GM23338 (cell line): ENCODE results near the gene SRD5A2. TPM values are rescaled to one million over a fixed set of nuclear protein-coding genes. Genes with fewer than 3 reads are reported as not detected.

Experiments used
- ATAC-seq: fragments of 200-7000 bp; cut with Tn5 transposase; 3 replicates; pipeline ENCODE4 v1.9.1; 2020
- DNase-seq: peaks from one replicate; pipeline ENCODE4 v3.0.0-alpha.2; 2015; ENCODE audit warnings: low spot score
- H2AFZ ChIP-seq: fragments of 200-600 bp; sonication (generic); 2 replicates; pipeline ENCODE4 v1.8.0; 2016; ENCODE audit warnings: antibody characterized with exemption, mild to moderate bottlenecking, moderate library complexity
- H3F3A ChIP-seq: fragments of 200-600 bp; sonication (generic); replicated peaks from 2 replicates; pipeline ENCODE4 v1.8.0; 2017; ENCODE audit warnings: antibody characterized with exemption, mixed run types, low read depth
- H3K27ac ChIP-seq: fragments of 200-600 bp; sonication (generic); 2 replicates; pipeline ENCODE4 v1.6.1; 2016; ENCODE audit warnings: low read depth
- H3K27me3 ChIP-seq: fragments of 200-600 bp; sonication (generic); 2 replicates; pipeline ENCODE4 v1.8.0; 2016; ENCODE audit warnings: mild to moderate bottlenecking, mixed run types, moderate library complexity; ENCODE audit not compliant: insufficient read depth
- H3K36me3 ChIP-seq: fragments of 200-600 bp; sonication (generic); 2 replicates; pipeline ENCODE4 v1.8.0; 2016; ENCODE audit warnings: mild to moderate bottlenecking; ENCODE audit not compliant: insufficient read depth
- H3K4me1 ChIP-seq: fragments of 200-600 bp; sonication (generic); 2 replicates; pipeline ENCODE4 v1.8.0; 2016; ENCODE audit warnings: mild to moderate bottlenecking, moderate library complexity; ENCODE audit not compliant: insufficient read depth
- H3K4me2 ChIP-seq: fragments of 200-600 bp; sonication (generic); 2 replicates; pipeline ENCODE4 v1.7.1; 2017; ENCODE audit warnings: mixed run types
- H3K4me3 ChIP-seq: fragments of 200-600 bp; sonication (generic); 2 replicates; pipeline ENCODE4 v1.6.1; 2016; ENCODE audit warnings: mixed run types
- H3K79me2 ChIP-seq: fragments of 200-600 bp; sonication (generic); replicated peaks from 2 replicates; pipeline ENCODE4 v1.8.0; 2017; ENCODE audit warnings: mild to moderate bottlenecking; ENCODE audit not compliant: insufficient read depth
- H3K9me2 ChIP-seq: fragments of 200-600 bp; sonication (generic); 2 replicates; pipeline ENCODE4 v1.8.0; 2017; ENCODE audit not compliant: insufficient read depth
- H4K20me1 ChIP-seq: fragments of 200-600 bp; sonication (generic); replicated peaks from 2 replicates; pipeline ENCODE4 v1.8.0; 2017; ENCODE audit warnings: mild to moderate bottlenecking; ENCODE audit not compliant: insufficient read depth
- H3K27ac Mint-ChIP-seq: 2 replicates; pipeline ENCODE4 v1.8.0; 2020; ENCODE audit warnings: inconsistent platforms, mild to moderate bottlenecking, moderate library complexity, mixed read lengths
- H3K27me3 Mint-ChIP-seq: 3 replicates; pipeline ENCODE4 v1.8.0; 2022; ENCODE audit warnings: low read depth, mild to moderate bottlenecking, moderate library complexity, mixed read lengths, inconsistent platforms; ENCODE audit not compliant: insufficient read depth, poor library complexity
- H3K36me3 Mint-ChIP-seq: 3 replicates; pipeline ENCODE4 v1.8.0; 2021; ENCODE audit warnings: low read depth, mild to moderate bottlenecking, inconsistent platforms, moderate library complexity, mixed read lengths
- H3K4me1 Mint-ChIP-seq: 3 replicates; pipeline ENCODE4 v1.8.0; 2020; ENCODE audit warnings: mild to moderate bottlenecking, inconsistent platforms, mixed read lengths
- H3K4me3 Mint-ChIP-seq: 3 replicates; pipeline ENCODE4 v1.8.0; 2021; ENCODE audit warnings: moderate library complexity, mild to moderate bottlenecking, inconsistent platforms, mixed read lengths
- H3K9me3 Mint-ChIP-seq: 3 replicates; pipeline ENCODE4 v1.8.0; 2020; ENCODE audit warnings: moderate library complexity, mild to moderate bottlenecking, inconsistent platforms, mixed read lengths
- EZH2phosphoT487 ChIP-seq: fragments of 200-600 bp; sonication (generic); IDR thresholded peaks from one replicate; pipeline ENCODE4 v1.8.1; 2018; ENCODE audit warnings: antibody characterized with exemption; ENCODE audit not compliant: unreplicated experiment
- STAT1 ChIP-seq: IDR thresholded peaks from one replicate; pipeline ENCODE4 v1.6.1; 2016; ENCODE audit warnings: antibody characterized with exemption; ENCODE audit not compliant: unreplicated experiment
- ZNF114 ChIP-seq: fragments of 250-450 bp; sonication (Bioruptor Pico); IDR thresholded peaks from 2 replicates; pipeline ENCODE4 v1.5.0; 2020; ENCODE audit warnings: mild to moderate bottlenecking, moderate library complexity
- ZNF462 ChIP-seq: fragments of 250-450 bp; sonication (Bioruptor Pico); IDR thresholded peaks from 2 replicates; pipeline ENCODE4 v1.5.0; 2020; ENCODE audit warnings: mild to moderate bottlenecking, moderate library complexity
- polyA plus RNA-seq: library from polyadenylated mRNA; unstranded; fragments of >200 nt; fragmentation: Nextera tagmentation; extraction: Ambion mirVana; gene quantifications from 2 replicates; pipeline ENCODE4 v1.2.1, GENCODE V29; 2016
- total RNA-seq: library from RNA; depleted of rRNA; stranded (reverse); fragments of >200 nt; shearing (Covaris generic); gene quantifications from 2 replicates; pipeline ENCODE4 v1.2.3, GENCODE V29; 2014
- TF ChIP-seq, protein P1 (sequence below): IDR thresholded peaks from 2 replicates; pipeline ENCODE4 v1.6.1; 2016; ENCODE audit warnings: antibody characterized with exemption
- TF ChIP-seq, protein P2 (sequence below), 2 experiments: fragments of 200-600 bp in 1 of 2; sonication (generic) in 1 of 2; conservative IDR thresholded peaks; 2 replicates each; pipeline versions ENCODE4 v1.5.1 to v1.6.1; 2016 to 2017; ENCODE audit warnings: antibody characterized with exemption in 2 of 2, low read depth in 2 of 2, mild to moderate bottlenecking in 2 of 2, moderate library complexity in 1 of 2
- TF ChIP-seq, protein P3 (sequence below): IDR thresholded peaks from one replicate; pipeline ENCODE4 v1.6.1; 2018; ENCODE audit warnings: antibody characterized with exemption; ENCODE audit not compliant: unreplicated experiment

Gene SRD5A2
- total and polyA plus RNA-seq, 2 experiments from 2014 or later = 0.03 to 0.05 TPM

GRCh38 chr2:31528823-31529222 lies 51.9 kb downstream of the SRD5A2 start (continued):
- TF ChIP-seq, protein P1, sequence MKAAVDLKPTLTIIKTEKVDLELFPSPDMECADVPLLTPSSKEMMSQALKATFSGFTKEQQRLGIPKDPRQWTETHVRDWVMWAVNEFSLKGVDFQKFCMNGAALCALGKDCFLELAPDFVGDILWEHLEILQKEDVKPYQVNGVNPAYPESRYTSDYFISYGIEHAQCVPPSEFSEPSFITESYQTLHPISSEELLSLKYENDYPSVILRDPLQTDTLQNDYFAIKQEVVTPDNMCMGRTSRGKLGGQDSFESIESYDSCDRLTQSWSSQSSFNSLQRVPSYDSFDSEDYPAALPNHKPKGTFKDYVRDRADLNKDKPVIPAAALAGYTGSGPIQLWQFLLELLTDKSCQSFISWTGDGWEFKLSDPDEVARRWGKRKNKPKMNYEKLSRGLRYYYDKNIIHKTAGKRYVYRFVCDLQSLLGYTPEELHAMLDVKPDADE = no peak
- TF ChIP-seq STAT1 = no peak
- no peak for TF ChIP-seq EZH2phosphoT487
- TF ChIP-seq, protein P2, sequence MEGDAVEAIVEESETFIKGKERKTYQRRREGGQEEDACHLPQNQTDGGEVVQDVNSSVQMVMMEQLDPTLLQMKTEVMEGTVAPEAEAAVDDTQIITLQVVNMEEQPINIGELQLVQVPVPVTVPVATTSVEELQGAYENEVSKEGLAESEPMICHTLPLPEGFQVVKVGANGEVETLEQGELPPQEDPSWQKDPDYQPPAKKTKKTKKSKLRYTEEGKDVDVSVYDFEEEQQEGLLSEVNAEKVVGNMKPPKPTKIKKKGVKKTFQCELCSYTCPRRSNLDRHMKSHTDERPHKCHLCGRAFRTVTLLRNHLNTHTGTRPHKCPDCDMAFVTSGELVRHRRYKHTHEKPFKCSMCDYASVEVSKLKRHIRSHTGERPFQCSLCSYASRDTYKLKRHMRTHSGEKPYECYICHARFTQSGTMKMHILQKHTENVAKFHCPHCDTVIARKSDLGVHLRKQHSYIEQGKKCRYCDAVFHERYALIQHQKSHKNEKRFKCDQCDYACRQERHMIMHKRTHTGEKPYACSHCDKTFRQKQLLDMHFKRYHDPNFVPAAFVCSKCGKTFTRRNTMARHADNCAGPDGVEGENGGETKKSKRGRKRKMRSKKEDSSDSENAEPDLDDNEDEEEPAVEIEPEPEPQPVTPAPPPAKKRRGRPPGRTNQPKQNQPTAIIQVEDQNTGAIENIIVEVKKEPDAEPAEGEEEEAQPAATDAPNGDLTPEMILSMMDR (conservative IDR thresholded peaks at IDR 0.05; ENCODE audit: low read depth in 2 of 2) = no peak
- TF ChIP-seq, protein P3, sequence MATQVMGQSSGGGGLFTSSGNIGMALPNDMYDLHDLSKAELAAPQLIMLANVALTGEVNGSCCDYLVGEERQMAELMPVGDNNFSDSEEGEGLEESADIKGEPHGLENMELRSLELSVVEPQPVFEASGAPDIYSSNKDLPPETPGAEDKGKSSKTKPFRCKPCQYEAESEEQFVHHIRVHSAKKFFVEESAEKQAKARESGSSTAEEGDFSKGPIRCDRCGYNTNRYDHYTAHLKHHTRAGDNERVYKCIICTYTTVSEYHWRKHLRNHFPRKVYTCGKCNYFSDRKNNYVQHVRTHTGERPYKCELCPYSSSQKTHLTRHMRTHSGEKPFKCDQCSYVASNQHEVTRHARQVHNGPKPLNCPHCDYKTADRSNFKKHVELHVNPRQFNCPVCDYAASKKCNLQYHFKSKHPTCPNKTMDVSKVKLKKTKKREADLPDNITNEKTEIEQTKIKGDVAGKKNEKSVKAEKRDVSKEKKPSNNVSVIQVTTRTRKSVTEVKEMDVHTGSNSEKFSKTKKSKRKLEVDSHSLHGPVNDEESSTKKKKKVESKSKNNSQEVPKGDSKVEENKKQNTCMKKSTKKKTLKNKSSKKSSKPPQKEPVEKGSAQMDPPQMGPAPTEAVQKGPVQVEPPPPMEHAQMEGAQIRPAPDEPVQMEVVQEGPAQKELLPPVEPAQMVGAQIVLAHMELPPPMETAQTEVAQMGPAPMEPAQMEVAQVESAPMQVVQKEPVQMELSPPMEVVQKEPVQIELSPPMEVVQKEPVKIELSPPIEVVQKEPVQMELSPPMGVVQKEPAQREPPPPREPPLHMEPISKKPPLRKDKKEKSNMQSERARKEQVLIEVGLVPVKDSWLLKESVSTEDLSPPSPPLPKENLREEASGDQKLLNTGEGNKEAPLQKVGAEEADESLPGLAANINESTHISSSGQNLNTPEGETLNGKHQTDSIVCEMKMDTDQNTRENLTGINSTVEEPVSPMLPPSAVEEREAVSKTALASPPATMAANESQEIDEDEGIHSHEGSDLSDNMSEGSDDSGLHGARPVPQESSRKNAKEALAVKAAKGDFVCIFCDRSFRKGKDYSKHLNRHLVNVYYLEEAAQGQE = no peak

DNA sequence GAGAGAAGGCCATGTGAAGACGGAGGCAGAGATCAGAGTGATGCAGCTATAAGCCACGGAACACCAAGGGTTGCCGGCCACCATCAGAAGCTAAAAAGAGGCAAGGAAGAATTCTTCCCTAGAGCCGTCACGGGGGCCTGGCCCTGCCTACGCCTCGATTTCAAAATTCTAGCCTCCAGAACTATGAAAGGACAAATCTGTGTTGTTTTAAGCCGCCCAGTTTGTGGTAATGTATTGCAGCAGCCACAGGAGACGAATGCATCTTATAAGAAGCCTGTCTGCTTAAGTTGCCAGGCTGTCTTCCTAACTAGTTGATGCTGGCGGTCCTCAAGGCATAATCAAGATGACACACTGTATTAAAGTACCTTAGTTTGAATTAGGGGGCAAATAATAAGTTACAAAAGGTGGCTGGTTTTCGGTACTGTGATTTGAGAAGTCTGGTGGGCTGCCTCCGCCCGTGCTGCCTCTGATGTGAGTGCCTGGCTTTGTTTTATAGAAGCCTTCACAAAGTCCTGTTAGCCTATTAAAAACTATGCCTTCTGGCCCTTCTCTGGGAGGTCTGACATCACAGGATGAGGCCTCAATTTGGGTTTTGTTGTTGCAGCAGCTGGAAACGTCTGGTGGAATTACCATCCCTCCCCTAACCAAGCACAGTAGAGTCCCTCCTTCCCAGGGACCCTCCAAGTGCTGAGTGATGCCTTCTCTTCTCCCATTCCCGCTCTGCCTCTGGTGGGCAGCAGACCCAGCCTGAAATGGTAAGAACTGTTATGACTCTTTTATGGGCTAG lies 53.6 kb downstream of the SRD5A2 start:
- H3K27me3 ChIP-seq = no peaks in the 10 kb centered on the region
- peak overlapping the region; percentile 63; the same call in 1 of the 2 replicates for H2AFZ ChIP-seq
- H3K4me2 ChIP-seq = no peak overlapping the region
- DNase-seq (no peak), ATAC-seq (no peak)
- H3K36me3 ChIP-seq = no peaks in the 10 kb centered on the region
- H4K20me1 ChIP-seq = no peaks in the 10 kb centered on the region
- Mint-ChIP-seq H3K4me1 (no peaks in the 10 kb centered on the region; the same call in 2 of the 3 replicates), H3K36me3 (no peaks in the 10 kb centered on the region), H3K27ac (no peak overlapping the region), H3K4me3 (no peak overlapping the region), H3K9me3 (no peaks in the 10 kb centered on the region), H3K27me3 (peaks cover 4% of the 10 kb centered on the region)
- no peaks in the 10 kb centered on the region for H3K9me2 ChIP-seq
- no peak overlapping the region for H3K4me3 ChIP-seq
- no peaks in the 10 kb centered on the region for H3K4me1 ChIP-seq
- no peak overlapping the region for H3K27ac ChIP-seq
- H3F3A ChIP-seq = no peaks in the 10 kb centered on the region
- H3K79me2 ChIP-seq = no peaks in the 10 kb centered on the region
- no peak for TF ChIP-seq ZNF462 (CRISPR knock-in tag)
- TF ChIP-seq ZNF114 (CRISPR knock-in tag) = no peak
